HG03558 (cell line): Measurements from ENCODE around the gene CELF2.
"Not testable (repeated sequence)": the region's sequence is repeated elsewhere in the genome, so short reads cannot be mapped to it uniquely, and the experiment has no call there.

ENCODE experiments used
- ATAC-seq: cut with Tn5 transposase; IDR thresholded peaks from one replicate; pipeline ENCODE4 v1.9.1; 2021; ENCODE audit warnings: moderate number of reproducible peaks; ENCODE audit not compliant: unreplicated experiment; ENCODE audit errors: extremely low read depth

CELF2 gene

DNA sequence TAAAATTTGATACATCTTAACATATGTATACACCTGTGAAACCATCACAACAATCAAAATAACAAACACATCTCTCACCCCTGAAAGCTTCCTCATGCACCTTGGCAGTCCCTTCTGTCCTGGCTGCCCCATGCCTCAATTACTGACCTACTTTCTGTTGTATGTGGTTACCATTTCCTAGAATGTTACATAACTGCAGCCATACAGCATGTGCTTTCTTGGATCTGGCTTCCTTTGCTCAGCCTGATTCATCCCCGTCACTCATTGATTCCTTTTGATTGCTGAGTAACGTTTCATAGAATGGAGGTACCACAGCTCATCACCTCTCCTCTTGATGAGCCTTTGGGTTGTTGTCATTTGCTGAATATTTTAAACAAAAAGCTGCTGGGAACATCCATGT, 165.3 kb downstream of the CELF2 start:
- no peak for ATAC-seq

DNA sequence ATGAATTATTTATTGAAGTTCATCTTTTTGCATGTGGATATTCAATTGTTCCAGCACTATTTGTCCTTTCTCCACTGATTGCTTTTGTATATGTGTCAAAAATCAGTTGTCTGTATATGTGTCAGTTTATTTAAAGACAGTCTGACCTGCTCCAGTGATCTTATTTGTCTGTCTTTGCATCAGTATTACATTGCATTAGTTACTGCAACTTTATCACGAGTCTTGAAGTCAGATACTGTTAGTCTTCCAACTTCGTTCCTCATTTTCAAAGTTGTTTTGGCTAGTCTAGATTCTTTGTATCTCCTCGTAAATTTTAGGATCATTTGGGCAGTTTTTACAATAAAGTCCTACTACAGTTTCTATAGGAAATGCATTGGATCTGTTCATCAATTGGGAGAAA, 166.4 kb downstream of the CELF2 start:
- ATAC-seq = no peak

DNA sequence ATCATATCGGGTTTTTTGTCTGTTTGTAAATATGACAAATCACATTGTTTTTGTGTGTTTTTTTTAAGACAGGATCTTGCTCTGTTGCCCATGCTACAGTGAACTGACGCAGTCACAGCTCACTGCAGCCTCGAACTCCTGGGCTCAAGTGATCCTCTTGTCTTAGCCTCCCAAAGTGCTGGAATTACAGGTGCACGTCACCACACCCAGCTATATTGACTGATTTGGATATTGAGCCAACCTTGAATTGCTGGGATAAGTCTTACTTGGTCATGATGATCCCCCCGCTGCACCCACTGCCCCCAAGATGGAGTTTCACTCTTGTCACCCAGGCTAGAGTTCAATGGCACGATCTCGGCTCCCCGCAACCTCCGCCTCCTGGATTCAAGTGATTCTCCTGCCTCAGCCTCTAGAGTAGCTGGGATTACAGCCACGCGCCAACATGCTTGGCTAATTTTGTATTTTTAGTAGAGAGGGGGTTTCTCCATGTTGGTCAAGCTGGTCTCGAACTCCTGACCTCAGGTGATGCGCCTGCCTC, 167.5 kb downstream of the CELF2 start:
- ATAC-seq = not testable (repeated sequence)

DNA sequence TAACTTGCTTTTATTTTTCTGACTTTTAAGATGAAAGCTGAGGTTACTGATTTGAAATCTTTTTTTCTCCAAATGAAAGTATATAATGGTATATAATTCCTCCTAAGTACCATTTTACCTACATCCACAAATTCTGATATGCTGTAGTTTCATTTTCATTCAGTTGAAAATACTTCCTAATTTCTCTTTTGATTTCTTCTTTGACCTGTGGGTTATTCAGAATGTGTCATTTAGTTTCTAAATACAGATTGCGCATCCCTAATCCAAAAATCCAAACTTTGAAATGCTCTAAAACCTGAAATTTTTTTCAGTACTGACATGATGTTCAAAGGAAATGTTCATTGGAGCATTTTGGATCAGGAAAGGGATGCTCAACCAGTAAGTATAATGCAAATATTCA, 168.7 kb downstream of the CELF2 start:
- ATAC-seq = no peak

DNA sequence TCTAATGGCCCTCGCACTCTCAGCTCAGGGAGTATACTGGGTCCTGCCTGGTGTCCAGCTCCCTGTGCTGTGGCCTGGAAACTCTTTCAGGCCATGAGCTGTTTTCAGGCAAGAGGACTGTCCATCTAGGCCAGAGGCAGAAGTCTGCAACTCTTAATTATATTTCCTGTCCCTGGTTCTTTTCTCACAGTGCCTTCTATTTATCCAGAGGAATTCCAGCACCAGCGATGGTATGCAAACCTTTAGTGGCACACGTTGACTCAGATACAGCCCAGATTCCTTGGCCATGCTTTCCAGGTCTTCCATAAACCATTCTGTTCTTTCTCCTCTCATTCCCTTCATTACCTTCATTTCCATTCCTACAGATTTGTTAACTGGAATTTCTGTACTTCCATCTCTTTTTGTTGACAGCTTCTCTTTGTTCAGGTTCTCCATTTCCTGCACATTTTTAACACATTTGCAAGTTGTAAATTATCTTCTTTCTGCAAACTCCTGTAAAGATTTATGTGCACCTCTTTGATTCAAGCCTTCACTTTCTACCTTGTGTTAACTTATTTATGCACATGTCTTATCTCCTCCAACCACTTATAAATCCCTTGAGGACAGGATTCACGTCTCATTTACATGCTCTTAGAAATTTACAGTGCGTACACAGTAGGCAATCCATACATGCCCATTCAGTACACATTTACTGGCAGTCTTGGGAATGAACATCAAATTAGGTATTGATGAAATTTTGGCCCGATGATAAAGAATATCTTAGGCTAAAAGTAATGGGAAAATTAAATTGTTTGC, 172.1 kb downstream of the CELF2 start:
- no peak for ATAC-seq

DNA sequence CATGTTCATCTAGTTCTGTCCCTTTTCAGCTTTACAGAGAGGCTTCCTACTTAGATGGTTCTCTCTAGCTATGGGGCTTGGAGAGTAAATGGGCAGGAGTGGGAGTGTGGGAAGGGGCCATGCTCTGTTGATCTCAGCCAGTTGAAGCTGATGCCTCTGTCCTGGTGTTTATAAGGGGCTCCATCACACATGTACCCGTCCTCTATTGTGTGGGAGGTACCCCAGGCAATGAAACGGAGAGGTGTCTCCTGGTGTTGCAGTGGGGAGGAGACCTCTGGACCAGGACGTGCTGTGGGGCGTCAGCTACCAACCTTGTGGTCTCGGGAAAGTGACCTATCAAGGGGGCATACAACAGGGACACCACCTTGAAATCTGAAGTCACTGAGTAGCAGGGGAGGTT, 173.5 kb downstream of the CELF2 start:
- ATAC-seq = no peak

DNA sequence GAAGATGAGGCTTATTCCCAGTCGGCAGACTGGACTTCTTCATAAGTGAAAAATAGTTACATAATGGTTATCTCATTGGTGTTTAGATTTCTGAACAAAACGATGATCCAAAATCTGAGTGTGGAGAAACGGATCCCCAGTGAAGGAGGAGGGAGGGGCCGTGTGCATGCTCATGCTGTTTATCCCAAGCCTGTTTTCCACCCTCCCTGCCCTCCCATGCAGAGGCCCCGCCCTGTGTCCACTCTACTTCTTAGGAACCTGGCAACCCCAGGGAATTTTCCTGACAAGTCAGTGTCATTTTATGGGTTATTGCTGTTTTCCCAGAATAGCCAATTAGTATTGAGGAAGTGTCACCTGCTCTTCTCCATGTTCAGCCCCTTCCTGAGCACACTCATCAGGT, 174.0 kb downstream of the CELF2 start:
- ATAC-seq = no peak

DNA sequence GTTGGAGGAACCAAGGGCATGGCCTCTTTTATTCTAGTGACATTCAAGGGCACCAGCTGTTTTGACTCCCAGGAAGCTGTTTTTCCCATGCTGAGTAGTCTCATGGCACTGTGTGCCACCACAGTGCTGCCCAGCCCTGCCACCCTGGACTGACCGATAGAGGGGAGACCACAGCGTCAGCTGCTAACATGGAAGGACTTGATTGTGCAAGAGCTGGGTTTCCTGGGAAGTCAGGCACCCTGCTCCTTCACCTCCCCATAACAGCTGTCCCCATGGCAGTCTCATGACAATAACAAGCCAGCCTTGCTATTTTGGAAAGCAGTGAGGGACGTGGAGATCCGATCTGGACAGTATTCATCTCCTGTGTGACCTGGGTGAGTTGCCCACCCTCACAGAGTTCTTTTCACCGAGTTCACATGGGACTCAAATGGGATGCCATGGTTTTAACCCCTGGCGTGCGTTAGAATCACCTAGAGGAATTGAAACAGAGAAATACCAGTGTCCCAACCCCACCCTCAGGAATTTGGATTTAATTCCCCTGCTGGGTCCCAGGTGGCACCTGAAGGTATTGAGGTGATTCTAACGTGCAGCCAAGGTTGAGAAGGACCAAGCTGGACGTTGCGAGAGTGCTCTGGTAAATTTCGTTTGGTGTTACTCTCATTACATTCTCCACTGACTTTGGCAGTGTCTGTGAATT, 174.8 kb downstream of the CELF2 start:
- no peak for ATAC-seq

DNA sequence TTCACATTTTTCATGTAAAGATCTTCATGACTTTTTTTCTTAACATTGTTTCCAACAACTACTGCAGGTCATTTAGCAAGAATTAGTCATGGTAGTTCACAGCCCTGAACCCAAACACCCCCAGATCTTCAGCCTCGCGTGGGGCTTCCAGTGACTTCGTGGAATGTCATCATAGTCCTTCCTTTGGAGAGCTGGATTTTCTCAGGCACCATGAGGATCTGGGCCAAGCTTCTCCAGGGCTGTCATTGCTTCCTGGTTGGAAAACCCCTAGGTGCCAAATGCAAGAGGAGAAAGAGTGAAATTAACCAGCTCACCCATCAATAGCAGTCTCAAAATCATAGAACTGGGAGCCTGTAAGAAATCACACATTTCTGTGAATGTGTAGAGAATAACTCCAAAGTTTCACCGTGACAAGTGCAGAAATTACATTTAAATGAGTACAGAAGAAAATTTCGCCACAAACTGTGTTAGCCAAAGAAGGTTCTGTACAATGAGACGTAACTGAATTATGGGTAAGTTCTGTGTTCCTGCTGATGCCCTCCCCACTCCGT, 175.4 kb downstream of the CELF2 start:
- ATAC-seq = no peak

DNA sequence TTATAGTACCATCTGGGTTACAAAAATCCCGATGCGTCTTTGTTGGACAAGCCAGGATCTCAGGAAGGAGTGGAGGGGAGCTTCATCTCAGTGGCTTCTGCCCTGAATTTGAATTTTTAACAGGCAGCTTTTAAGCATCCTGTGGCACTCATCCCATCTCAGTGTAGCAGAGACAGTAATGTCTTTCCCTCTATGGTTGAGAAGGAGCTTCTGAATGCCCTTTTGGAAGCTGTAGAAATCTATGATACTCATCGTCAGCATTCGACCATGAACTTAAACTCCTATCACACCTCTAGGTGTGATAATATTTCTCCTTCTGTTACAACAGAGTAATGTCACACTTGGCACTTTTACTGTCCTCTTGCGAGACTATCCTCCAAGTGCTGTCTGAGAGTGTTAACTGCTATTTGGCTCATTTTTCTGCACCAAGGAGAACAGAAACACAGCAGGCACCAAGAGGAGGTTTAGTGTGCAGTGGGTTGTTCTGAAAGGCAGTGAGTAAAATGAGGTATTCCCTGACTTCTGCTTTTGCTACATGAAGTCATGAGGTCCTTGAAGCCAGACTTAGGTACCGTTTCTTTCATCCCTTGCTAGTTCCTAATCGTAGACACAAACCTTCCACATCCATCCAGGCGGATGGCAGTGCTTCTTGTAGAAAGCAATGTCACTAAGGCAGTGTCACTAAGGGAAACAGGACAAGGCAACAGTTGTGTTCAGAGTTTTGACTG, 177.4 kb downstream of the CELF2 start:
- ATAC-seq = no peak

DNA sequence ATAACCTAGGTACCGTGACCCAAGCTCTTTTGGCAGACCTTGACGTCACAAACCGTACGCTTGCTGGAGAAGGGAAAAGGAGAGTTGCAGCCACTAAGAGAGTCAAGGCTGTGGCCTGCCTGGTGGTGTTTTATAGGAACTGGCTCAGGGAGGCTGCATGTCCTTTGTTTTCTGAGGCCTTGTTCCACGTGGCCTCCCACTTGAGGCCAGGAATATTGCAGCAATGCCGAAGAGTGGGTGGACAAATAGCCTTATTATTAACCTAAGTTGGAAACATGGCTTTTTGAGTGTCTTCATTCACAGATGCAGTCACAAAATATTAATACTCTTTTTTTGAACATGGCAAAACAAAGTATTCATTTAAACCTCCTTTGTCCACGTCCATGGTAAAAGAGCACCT, 178.0 kb downstream of the CELF2 start:
- no peak for ATAC-seq

DNA sequence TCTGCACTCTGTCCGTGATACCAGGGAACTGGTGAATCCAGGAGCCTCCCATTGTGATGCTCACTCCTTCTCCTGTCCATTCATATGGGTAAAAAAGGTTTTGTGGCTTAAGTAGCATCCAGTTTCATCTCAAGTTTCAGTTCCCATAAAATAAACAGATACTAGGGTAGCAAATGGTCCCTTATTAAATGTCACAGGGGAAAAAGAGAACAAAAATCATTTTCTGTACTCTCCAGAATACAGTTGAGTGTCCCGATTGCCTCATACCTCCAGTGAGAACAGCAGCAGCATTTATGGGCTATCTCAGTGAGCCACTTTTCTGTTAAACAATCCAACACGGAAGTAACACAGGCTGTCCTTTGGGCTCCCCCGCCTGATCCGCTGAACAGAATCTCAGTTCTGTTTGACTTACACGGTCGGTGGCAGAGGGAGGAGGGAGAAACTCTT, 179.6 kb downstream of the CELF2 start:
- ATAC-seq = peak; percentile 58

DNA sequence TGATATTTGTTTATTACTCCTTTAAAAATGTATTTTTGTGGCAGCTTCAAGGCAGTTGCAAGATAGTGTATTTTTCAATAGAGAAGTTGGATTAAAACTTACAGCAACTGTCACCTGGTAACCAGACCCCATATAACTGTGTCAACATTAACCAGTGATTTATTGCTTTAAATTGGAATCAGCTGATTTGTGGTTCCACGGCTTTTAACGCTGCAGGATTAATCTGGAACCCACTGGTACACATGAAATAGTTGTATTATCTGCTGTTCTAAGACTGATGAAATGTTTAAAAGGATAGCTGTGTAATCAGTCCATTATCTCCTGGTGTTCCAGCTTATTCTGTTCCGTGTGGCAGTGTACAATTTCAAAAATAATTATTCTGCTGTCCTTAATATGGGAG, 180.2 kb downstream of the CELF2 start:
- ATAC-seq = no peak

DNA sequence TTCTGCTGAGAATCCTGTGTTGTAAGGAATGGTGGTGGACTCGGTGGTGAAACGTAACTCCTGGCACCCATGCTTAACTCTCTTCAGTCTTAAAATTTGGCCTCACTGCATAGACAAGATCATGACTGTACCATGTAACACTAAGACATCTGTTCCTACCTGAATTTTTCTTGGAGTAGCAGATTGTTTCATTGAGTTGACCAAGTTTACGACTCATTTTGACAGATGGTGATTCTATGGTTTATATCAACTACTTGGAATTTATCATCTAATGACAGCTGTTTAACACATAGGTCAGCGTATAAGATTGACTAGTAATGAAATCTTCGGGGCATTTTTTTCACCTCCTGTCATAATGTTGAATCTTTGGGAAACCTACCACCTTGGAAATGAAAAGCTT, 184.2 kb downstream of the CELF2 start:
- no peak for ATAC-seq

DNA sequence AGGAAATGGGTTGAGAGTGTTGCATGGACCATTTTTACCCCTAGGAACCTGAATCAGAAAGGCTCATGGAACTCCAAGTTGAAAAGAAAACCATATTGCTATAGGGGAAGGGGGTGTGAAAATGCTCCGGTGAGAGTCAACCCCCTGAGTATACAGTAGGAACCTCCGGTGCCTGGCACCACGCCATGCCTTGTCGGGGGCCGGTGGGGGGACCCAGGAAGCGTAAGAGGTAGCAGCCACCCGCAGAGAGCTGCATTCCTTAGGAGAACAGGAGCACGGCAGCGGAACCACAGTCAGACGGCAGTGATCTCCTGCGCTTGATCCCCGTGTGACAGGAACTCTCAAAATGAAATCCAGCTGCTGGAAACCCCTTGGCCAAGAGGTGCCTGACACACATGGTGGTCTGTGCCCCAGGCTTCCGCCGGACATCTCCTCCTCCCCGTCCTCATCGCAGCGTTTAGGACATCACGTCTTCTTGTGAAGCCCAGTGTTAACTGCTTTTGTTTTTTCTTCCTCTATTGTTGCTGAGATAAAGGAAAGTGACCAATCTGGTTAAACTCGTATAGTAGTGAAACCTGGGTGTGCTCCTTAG, 186.8 kb downstream of the CELF2 start:
- no peak for ATAC-seq

DNA sequence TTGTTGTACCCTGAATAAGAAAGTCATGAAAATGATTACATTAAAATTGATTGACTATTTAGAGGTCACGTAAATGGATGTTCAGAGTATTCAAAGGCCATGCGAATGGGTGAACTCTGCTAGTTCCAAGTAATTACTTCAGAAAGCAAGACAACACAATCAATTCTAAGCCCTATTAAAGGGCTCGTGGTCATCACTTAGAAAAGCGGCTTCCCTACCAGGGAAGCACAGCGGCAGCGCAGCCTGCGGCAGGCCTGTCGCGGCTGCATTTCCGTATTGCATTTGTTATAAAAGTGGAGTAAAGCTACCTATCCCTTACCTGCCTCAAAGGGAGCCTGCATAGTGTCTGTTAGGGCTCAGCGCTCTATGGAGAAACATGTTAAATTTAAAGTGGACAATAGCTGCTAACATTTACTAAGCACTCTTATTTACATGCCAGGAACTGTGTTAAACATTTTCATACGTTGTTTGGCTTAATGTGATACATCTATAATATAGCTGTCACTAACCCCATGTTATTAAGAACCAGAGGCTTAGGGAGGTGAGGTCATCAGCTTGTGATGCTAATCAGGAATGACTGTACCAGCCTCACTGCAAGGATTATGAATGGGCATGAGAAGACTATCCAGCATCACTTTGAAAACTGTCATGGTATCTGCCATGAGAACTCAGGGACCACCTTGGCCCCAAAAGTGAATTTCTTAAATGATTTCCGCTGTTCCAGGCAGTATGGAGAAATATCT, 187.5 kb downstream of the CELF2 start:
- ATAC-seq = no peak

DNA sequence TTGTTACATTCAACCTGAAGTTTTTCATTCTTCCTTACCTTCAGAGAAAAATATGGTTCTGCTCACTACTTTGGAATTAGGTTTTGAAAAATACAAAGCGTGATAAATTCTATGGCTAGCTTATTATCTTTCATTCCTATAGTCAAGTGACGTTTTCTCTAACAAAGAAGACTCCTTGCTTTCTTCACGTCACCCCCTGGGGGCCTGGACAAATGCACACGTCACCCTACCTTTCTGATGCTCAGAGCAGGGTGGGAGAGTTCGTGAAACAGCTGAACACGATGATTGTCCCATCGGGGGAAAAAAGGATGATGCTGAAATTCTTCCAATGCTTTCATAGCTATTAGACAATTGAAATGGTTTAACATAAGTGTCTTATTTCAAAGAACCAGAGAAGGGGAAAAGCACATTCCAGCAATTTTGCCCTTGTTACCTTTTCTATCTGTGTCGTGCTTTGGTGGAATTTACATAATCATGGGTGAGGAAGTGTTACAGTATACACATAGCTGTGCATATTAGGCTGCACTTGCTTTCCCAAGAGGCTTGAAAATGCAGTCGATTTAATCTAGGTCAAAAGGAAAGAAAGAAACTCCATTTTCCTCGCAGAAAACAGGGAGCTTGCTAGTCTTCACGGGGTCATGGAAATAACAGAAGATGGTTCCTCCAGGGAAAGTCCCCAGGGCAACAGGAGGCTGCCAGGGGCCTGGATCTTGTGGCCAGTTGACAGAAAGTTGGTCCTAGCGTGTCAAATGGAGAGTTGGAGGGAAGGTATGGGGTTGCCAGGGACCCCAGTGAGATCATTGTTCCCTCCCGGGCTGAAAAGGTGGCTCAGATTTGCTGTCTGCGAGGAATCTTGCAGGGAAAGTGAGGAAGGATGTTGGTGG, 189.2 kb downstream of the CELF2 start:
- no peak for ATAC-seq

DNA sequence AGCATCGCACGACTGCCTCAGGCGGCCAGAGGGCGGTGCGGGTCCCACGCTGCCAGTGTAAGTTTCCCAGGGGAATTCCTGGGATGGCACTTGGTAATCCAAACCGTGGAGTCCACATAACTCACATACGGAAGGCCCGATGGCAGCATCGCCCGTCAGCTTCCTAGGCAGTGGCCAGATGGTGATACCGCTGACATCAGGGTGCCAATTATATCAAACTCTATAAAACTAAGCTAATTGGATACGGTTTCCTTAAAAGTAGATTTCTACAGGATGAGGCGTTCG, 189.8 kb downstream of the CELF2 start:
- no peak for ATAC-seq

DNA sequence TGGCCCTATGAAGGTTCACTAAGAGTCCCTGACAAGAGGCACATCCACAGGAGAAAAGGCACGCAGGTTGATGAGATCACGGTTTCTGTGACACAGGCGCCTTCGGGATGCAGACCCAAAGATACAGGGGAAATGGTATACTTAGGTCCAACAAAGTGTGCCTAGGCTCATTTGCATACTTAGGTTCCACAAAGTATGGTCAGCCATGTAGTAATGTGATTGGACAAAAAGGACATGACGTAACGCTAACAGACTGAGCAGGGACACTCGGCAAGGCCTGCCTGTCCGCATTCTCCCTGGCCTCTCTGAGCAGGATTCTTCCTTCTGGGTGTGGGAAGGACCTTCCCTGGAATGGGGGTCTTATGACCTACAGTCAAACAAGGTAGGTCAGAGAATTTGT, 190.6 kb downstream of the CELF2 start:
- no peak for ATAC-seq
